Left renal pelvis (tissue), 4 donors: ENCODE results near the gene TINAGL1. TPM values are rescaled to one million over a fixed set of nuclear protein-coding genes. Genes with fewer than 3 reads are reported as not detected.

ENCODE experiments used
- DNase-seq, 4 donors: peaks; one replicate each; pipeline ENCODE4 v3.0.0-alpha.2; 2013; ENCODE audit warnings: low read depth in 4 of 4, low spot score in 3 of 4
- polyA plus RNA-seq, 4 donors: library from polyadenylated mRNA; unstranded; fragments of 120-200 nt; gene quantifications; one replicate each; pipeline ENCODE4 v1.2.1, GENCODE V29; 2013; ENCODE audit not compliant: insufficient read length in 4 of 4

The TINAGL1 gene, protein sequence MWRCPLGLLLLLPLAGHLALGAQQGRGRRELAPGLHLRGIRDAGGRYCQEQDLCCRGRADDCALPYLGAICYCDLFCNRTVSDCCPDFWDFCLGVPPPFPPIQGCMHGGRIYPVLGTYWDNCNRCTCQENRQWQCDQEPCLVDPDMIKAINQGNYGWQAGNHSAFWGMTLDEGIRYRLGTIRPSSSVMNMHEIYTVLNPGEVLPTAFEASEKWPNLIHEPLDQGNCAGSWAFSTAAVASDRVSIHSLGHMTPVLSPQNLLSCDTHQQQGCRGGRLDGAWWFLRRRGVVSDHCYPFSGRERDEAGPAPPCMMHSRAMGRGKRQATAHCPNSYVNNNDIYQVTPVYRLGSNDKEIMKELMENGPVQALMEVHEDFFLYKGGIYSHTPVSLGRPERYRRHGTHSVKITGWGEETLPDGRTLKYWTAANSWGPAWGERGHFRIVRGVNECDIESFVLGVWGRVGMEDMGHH
- polyA plus RNA-seq = 10 to 100 TPM; 10.3 to 55.4 (median 39.6) TPM

DNA sequence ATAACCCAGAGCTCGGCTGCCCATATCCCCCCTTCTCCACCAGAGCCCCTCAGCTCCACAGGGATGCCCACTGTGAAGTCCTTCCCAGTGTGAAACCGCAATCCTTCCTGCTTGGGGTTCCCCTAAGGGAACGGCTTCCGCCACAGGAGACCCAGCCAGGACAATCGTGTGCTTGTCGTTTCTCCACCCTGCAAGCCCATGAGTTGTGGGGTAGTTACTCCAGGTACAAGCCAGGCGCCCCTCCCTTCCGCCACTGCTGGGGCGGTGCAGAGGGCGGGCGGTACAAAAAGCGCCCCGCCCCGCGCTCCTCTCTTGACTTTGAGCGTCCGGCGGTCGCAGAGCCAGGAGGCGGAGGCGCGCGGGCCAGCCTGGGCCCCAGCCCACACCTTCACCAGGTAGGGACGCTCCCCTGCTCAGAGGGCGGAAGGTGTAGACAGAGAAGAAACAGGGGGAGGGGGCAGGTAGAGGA, at the start of gene TINAGL1:
Gene TINAGL1, plus strand, starts transcription at position 315 of the 469 bp plus-strand sequence. CDS start 634 bp downstream, outside the sequence.
- DNase-seq = no peak

DNA sequence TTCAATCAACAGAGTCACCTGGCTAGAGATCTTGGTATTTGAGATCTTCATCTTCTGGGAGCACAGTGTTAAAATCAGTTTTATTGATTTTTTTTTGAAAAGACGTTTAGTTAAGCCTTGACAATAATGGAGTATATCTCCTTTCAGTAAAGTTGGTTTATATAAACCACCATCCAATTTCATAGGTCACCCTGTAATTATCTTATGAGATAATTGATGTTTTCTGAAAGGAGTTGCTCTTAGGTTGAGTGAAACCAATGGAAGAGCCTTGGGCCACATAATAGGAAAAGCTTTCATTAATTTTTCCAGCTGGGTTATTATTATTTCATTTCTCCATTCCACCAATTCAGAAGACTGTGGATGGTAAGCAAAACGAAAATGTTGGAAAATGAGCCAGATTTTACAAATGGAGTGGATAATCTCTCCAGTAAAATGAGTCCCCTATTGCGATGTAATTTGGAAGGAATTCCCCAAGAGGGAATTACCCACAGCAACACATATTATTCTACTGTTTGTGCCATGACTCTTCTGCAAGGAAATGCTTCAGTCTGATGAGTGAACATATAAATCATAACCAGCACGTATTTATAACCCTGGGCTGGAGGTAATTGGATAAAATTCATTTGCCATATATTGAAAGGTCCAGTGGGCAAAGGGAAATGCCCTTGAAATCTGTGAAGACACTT, 46.2 kb upstream of the TINAGL1 start:
- DNase-seq = no peak

DNA sequence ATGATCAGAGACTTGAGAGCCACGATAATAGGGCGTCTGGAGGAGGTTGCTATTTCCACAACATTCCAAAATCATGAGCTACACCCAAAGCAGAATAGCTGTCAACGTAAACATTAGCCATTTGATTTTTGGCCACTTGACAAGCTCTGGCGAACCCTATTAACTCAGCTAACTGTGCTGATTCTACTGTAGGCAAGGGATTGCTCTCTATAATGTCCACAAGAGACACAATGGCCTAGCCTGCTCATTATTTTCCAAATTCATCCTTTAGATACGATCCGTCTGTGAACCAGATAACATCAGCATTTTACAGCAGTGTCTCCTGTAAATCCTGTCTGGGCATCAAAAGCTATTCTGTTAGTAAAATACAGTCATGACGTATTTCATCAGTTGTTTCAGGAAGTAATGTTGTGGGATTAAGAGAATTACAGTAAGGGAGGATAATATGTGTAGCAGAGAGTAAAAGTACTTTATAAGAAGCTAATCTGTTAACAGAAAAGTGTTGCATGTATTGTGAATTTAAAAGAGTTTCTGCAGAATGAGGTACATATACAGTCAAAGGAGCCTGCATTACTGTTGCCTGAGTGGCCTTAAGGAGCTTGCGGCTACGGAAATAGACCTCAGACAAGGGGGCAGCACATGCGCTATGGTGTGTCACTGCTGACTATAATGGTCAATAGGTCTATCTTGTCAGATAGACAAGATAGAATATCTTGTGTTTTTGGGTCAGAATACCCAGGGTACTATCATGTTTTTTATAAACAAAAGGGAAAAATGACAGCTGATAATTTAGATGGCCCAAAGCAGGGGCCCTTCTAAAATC, 44.9 kb upstream of the TINAGL1 start:
- DNase-seq = no peak

DNA sequence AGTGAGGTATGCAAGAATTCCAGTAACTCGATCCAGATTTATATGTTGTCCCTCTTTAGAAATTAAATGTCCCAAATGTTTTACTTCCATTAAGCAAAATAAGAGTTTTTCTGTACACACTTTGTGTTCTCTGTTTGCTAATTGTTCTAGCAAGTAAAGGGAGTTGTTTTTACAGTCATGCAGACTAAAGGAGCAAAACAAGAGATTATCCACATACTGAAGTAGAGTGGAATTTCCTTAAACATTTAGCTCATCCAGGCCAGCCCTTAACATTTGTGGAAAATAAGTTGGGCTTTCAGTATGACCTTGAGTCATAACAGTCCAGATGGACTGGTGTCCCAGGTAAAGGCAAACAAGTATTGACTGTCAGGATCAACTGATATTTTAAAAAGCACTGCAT, 44.1 kb upstream of the TINAGL1 start:
- DNase-seq = no peak

DNA sequence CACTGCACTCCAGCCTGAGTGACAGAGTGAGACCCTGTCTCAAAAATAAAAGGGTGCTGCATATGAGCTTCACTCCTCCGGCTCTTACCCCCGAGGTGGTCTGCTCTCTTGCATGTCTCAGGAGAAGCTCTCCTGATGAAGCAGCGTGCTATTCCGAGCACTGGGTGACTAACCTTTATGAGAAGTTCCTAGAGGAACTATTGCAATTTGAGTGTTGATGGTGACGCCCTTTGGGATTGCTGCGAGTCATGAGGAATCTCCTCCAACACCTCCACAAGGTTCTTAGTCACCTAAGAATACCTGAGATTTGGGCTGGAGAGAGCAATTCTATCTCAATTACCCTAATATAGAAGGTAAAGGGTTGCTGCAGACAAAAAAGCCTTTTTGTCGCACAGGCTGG, 40.8 kb upstream of the TINAGL1 start:
- DNase-seq = no peak

DNA sequence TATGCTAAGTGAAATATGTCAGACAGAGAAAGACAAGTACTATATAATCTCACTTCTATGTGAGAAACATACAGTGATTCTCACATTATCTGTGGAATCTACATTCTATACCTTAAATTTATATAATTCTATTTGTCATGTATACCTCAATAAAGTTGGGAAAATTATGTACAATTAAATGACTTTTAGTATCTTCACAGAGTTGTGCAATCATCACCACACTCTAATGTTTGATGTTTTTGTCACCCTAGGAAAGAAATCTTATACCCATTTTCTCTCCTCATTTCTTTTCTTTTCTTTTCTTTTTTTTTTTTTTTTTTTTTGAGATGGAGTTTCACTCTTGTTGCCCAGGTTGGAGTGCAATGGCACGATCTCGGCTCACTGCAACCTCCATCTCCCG, 37.0 kb upstream of the TINAGL1 start:
- no peak for DNase-seq

DNA sequence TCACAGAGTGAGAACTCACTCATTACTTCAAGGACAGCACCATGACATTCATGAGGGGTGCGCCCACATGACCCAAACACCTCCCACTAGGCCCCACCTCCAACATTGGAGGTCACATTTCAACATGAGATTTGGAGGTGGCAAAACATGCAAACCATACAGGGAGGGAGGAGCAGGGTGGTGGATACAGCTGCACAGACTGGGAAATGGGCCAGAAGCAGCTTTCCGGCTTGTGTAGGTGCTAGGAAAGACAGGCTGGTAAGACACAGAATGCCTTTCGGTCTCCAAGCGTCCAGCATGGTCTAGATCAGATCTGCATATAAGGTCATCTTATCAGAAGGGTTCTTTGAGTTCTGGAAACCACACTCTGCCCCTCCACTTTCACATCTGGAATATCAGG, 35.1 kb upstream of the TINAGL1 start:
- no peak for DNase-seq

DNA sequence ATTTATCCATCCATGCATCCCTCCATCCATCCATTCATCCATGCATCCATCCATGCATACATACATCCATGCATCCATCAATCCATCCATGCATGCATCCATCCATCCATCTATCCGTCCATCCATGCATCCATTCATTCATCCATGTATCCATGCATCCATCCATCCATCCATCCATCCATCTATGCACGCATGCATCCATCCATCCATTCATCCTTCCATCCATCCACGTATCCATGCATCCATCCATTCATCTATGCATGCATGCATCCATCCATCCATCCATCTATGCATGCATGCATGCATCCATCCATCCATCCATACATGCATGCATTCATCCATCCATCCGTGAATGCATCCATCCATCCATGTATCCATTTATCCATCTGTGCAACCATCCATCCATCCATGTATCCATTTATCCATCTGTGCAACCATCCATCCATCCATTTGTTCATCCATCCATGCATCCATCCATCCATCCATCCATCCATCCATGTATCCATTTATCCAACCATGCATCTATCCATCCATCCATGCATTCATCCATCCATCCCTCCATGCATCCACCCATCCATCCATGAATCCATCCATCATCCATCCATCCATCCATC, 30.3 kb upstream of the TINAGL1 start:
- no peak for DNase-seq

DNA sequence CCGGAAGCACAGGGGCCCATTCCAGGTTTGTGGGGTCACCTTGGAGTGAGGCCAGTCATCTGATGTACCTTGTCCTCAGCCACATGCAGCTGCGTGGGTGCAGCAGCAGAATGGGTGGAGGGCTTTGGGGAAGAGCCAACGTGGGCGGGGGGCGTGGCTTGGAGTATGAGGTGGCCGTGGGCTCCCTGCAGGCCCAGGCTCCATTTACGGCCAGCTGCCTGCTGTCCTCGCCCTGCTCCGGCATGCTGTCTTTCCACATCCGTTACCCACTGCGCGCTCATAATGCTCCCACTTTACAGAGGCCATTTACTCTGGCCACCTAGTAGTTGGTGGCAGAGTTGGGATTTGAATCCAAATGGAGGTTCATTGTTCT, 27.8 kb upstream of the TINAGL1 start:
- DNase-seq = peak in 1 of 4 donors; percentile 31

DNA sequence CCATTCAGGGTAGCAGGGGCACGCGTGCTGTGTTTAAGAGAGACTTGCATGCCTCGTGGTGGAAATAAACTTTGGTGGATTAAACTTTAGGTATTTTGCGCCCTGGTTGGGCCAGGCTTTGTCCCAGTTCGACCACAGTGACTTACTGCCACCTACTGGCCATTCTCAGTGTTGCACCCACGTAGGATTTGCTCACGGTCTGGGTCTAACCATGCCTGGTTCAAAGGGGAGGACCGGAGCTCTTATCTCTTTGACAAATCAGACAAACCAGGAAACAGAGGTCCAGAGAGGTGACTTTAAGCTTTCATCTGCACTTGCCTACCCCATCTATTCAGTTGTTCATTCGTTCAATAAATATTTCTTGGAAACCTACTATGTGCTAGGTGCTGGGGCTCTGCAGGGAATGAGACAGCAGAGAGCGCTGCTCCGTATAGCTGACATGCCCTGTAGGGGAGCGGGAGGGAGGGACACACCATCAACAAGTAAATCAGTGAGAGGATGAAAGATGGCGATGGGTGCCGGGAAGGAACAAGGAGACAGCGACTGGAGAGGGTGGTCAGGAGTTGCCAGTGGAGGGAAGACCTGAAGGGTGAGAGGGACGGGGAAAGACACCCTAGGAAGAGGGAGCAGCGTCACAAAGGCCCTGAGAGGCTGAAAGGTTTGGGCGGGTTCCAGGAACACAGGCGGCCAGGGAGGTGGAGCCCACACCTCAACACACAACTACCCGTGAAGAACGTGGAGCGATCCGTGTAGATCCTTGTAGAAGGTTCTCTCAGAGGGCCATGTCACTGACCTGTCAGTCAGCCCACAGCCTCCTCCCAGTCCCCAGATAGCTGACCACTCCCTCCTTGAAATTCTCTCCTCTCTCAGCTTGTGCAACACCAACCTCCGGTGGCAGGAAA, 27.2 kb upstream of the TINAGL1 start:
- peak; percentile 69 to 87 (median 84) for DNase-seq

DNA sequence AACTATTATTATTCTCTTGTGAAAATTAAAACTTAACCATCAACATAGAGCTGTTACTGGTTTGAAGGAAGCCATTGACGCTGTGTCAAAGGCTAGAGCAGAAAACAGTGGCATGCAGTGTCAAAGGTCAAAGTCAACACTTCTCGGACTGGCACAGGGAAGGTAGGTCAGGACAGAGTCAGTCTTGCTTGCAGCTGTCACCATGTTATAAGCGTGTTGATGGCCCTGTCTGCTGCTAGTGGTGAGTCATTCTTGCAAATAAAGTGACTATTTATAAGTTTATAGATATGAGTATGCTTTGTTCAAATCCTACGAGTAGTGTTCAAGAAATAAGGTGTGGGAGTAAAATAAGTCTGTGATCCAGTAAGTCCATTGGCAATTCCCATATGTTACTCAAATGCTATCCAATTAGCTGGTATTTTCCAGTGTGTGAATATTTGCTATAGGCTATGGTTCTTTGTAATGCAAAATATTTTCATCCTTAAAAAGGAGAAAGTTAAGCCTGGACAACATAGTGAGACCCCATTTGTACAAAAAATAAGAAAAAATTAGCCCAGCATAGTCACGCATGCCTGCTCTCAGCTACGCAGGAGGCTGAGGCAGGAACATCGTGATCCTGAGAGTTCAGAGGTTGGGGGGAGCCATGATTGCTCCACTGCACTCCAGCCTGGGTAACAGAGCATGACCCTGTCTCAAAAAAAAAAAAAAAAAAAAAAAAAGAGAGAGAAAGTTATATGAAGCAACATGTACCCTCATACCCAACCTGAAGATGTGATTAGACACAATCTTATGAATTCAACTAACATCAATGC, 26.3 kb upstream of the TINAGL1 start:
- no peak for DNase-seq

DNA sequence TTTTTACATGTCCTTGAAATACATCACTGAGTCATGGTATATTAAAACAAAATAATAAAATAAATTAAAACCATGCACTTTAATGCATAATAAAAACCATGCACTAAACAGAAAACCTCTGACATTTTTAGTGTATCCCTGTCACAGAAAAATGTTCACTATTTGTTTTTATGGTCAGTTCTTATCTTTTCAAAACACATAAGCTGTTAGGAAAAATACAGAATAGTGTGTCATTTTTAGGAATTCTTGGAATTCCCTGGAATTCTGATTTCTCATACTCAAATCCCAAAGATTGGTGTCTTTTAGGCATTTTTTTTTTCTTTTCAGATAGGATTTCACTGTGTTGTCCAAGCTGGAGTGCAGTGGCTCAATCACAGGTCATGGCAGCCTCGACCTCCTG, 25.1 kb upstream of the TINAGL1 start:
- no peak for DNase-seq

DNA sequence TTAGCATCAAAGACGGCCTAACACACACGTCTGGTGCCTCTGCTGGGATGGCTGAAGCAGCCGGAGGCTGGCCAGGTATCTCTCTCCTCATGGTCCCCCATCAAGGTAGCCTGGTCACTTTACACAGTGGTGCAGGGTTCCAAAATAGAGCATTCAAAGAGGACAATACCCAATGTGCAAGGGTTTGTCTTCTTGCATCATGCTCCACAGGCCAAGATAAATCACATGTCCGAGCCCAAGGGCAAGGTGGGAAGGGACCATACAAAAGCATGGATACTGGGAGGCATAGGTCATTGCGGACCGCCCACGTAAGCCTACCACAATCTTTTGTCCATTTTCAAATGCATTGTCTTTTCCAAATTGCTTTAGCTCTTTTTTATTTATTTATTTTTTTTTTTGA, 23.8 kb upstream of the TINAGL1 start:
- DNase-seq = no peak

DNA sequence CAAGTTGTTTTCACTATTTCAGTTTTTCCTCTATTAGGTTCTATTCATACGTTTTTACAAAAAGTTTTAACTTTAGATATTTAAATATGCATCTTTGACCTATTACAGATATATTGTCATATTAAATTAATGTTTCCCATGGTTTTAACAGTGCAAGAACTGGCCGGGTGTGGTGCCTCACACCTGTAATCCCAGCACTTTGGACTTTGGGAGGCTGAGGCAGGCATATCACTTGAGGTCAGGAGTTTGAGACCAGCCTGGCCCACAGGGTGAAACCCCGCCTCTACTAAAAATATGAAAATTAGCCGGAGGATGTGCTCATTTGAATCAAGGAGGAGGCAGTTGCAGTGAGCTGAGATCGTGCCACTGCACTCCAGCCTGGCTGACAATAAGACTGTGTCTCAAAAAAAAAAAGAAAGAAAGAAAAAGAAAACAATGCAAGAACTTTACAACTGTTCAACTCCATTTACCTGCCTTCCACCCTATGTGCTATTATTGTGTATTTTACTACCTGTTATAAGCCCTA, 19.8 kb upstream of the TINAGL1 start:
- no peak for DNase-seq

DNA sequence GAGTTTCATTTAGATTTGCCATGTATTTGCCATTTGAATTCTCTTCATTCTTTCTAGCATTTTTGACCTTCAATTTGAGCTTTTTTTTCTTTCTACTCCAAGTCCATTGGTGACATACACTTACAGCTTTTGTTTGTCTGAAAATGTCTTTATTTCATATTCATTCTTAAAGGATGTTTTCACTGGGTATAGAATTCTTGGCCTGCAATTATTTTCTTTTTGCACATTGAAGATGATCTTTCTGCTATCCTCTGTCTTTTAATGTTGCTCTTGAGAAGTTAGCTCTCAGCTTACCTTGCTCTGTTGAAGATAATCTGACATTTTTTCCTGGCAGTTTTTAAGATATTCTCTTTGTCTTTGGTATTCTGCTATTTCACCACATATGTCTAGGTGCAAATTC, 16.6 kb upstream of the TINAGL1 start:
- DNase-seq = no peak

DNA sequence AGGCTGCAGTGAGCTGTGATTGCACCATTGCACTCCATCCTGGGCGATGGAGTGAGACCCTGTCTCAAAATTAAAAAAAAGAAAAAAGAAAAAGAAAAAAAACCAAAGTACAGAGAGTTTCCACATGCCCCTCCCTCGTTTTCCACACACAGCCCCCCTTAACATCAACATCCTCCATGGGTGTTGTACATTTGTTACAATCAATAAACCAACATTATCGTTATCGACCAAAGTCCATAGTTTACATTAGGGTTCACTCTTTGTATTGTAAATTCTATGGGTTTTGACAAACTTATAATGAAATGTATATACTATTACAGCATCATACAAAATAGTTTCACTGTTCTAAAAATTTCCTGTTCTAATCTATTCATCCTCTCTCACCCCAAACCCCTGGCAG, 15.9 kb upstream of the TINAGL1 start:
- no peak for DNase-seq

DNA sequence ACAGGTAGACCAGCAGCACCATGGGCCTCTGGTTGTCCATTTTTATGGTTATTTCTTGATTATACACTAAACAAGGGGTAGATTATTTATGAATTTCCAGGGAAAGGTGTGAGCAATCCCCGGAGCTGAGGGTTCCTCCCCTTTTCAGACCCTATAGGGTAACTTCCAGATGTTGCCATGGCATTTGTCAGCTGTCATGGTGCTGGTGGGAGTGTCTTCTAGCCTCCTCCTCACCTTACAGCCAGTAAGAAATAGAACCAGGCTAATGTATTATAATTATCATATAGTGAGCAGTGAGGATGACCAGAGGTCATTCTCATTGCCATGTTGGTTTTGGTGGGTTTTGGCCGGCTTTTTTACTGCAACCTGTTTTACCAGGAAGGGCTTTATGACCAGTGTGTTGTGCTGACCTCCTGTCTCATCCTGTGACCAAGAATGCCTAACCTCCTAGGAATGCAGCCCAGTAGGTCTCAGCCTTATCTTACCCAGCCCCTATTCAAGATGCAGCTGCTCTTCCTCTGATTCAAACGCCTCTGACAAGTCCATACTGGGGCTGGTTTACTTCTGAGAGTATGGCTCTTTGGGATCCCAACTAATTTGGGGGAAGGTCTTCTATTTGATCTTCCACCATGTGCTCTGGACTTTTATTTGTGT, 13.5 kb upstream of the TINAGL1 start:
- no peak for DNase-seq

DNA sequence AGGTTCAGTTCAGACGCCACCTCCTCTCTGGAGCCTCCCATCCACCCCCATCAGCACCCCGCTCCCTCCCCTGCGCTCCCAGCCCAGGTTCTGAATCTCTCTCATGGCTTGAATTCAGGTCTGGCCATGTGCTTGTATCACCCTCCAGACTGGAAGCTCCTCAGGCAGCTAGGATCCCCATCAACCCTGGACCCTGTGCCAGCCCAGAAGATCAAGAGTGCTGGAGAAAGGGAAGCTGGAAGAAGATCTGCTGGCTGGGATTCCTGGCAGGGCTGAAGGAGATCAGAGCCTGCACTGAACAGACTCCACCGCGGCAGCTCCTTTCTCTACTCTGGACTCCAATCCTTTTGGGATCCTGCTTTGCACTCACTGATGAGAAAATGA, 11.7 kb upstream of the TINAGL1 start:
- DNase-seq = no peak
